Neutrophil (primary cell): Measurements from ENCODE around the gene ZSCAN25.
"Not testable (repeated sequence)": the region's sequence is repeated elsewhere in the genome, so short reads cannot be mapped to it uniquely, and the experiment has no call there.

Source experiments
- H3K27ac ChIP-seq: fragments of 200-600 bp; sonication (generic); 2 replicates; pipeline ENCODE4 v1.5.1; 2016; ENCODE audit warnings: mild to moderate bottlenecking, moderate library complexity
- H3K27me3 ChIP-seq: fragments of 200-600 bp; sonication (generic); 2 replicates; pipeline ENCODE4 v1.6.0; 2016; ENCODE audit warnings: mild to moderate bottlenecking
- H3K36me3 ChIP-seq: fragments of 200-600 bp; sonication (generic); 2 replicates; pipeline ENCODE4 v1.5.1; 2017
- H3K4me1 ChIP-seq, 2 experiments: fragments of 200-600 bp in 1 of 2; sonication (generic) in 1 of 2; 1 replicate in 1 of 2; 2 replicates in 1 of 2; pipeline versions ENCODE4 v1.5.1 to v1.6.1; 2013 to 2016; ENCODE audit warnings: low read depth in 1 of 2, low read length in 1 of 2, mild to moderate bottlenecking in 1 of 2, moderate library complexity in 1 of 2; ENCODE audit not compliant: control insufficient read depth in 1 of 2, insufficient read depth in 1 of 2
- H3K4me3 ChIP-seq, 2 experiments: fragments of 200-600 bp in 1 of 2; sonication (generic) in 1 of 2; 1 replicate in 1 of 2; 2 replicates in 1 of 2; pipeline ENCODE4 v1.5.1; 2013 to 2016; ENCODE audit warnings: low read depth in 1 of 2, low read length in 1 of 2, mild to moderate bottlenecking in 1 of 2, moderate library complexity in 1 of 2
- H3K9me3 ChIP-seq: fragments of 200-600 bp; sonication (generic); 2 replicates; pipeline ENCODE4 v1.5.1; 2016
- CTCF ChIP-seq: fragments of 200-600 bp; sonication (generic); IDR thresholded peaks from 2 replicates; pipeline ENCODE4 v1.5.1; 2016; ENCODE audit warnings: antibody characterized with exemption

Gene ZSCAN25

GRCh38 chr7:99651290-99651689 is 34.5 kb downstream of the ZSCAN25 start:
- TF ChIP-seq CTCF: no peak
- H3K4me1 ChIP-seq: no peaks in the 10 kb centered on the region
- no peaks in the 10 kb centered on the region for H3K27me3 ChIP-seq
- H3K9me3 ChIP-seq: no peaks in the 10 kb centered on the region
- H3K27ac ChIP-seq: no peak overlapping the region
- H3K36me3 ChIP-seq: no peaks in the 10 kb centered on the region
- H3K4me3 ChIP-seq: no peak overlapping the region

- Histone ChIP-seq H3K27ac (no peak overlapping the region), H3K27me3 (no peaks in the 10 kb centered on the region), H3K4me3 (no peak overlapping the region), H3K9me3 (no peaks in the 10 kb centered on the region), H3K4me1 (no peaks in the 10 kb centered on the region), H3K36me3 (no peaks in the 10 kb centered on the region)
- TF ChIP-seq CTCF: no peak
Measured at GRCh38 chr7:99652671-99653070, 35.9 kb downstream of the ZSCAN25 start.

- not testable (repeated sequence) for H3K9me3 ChIP-seq, H3K4me1 ChIP-seq, H3K4me3 ChIP-seq, H3K27me3 ChIP-seq, H3K36me3 ChIP-seq, H3K27ac ChIP-seq
Measured at GRCh38 chr7:99653269-99653668, 36.5 kb downstream of the ZSCAN25 start.

GRCh38 chr7:99653754-99654153 is 37.0 kb downstream of the ZSCAN25 start:
- H3K4me1 ChIP-seq: no peaks in the 10 kb centered on the region

GRCh38 chr7:99654626-99655025 is 37.9 kb downstream of the ZSCAN25 start:
- H3K4me3 ChIP-seq, H3K4me1 ChIP-seq, H3K27ac ChIP-seq, H3K36me3 ChIP-seq, H3K27me3 ChIP-seq, H3K9me3 ChIP-seq: not testable (repeated sequence)

More at GRCh38 chr7:99653754-99654153, 37.0 kb downstream of the ZSCAN25 start:
- Histone ChIP-seq H3K36me3 (no peaks in the 10 kb centered on the region), H3K4me3 (no peak overlapping the region), H3K9me3 (no peaks in the 10 kb centered on the region), H3K27ac (no peak overlapping the region), H3K27me3 (no peaks in the 10 kb centered on the region)
- TF ChIP-seq CTCF: no peak

- not testable (repeated sequence) for H3K36me3 ChIP-seq, H3K4me1 ChIP-seq, H3K27ac ChIP-seq, H3K27me3 ChIP-seq, H3K4me3 ChIP-seq, H3K9me3 ChIP-seq
Measured at GRCh38 chr7:99657879-99658278, 41.1 kb downstream of the ZSCAN25 start.

GRCh38 chr7:99665312-99666012 is 48.7 kb downstream of the ZSCAN25 start:
- no peaks in the 10 kb centered on the region for H3K36me3 ChIP-seq
- H3K27ac ChIP-seq: no peak overlapping the region
- TF ChIP-seq CTCF: no peak
- H3K4me3 ChIP-seq: no peak overlapping the region
- H3K9me3 ChIP-seq: no peaks in the 10 kb centered on the region
- H3K4me1 ChIP-seq: no peaks in the 10 kb centered on the region
- H3K27me3 ChIP-seq: no peaks in the 10 kb centered on the region
